22Rv1 (cell line): Measurements from ENCODE around the gene ZBTB25.

Experiments used
- H3K27ac ChIP-seq: fragments of 450-650 bp; 2 replicates; pipeline ENCODE4 v1.5.1; 2017
- ZFX ChIP-seq: fragments of 450-650 bp; IDR thresholded peaks from 2 replicates; pipeline ENCODE4 v1.6.1; 2017; ENCODE audit warnings: antibody characterized with exemption, borderline replicate concordance
- TF ChIP-seq, protein P1 (sequence below): fragments of 450-650 bp; IDR thresholded peaks from 2 replicates; pipeline ENCODE4 v1.5.1; 2017; ENCODE audit warnings: mild to moderate bottlenecking

The ZBTB25 gene

DNA sequence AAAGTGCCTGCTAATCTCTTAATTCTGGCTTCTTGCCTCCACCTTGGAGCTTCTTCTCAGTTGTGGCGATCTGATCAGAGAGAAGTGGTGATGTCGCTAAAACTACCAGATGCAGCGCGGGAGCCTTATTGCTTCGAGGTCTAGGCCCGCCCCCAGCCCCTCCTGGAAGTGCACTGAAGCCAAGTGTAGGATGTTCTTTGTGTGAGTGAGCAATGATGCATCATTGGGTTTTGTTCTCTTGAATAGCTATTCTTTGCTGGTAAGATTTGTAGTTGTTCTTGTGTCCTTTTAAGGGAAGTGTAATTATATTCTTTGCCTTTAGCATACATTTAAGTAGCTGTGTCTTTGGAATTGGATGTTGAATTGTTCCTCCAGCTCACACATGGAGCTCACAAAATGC lies 79.7 kb downstream of the ZBTB25 start:
- TF ChIP-seq, protein P1, sequence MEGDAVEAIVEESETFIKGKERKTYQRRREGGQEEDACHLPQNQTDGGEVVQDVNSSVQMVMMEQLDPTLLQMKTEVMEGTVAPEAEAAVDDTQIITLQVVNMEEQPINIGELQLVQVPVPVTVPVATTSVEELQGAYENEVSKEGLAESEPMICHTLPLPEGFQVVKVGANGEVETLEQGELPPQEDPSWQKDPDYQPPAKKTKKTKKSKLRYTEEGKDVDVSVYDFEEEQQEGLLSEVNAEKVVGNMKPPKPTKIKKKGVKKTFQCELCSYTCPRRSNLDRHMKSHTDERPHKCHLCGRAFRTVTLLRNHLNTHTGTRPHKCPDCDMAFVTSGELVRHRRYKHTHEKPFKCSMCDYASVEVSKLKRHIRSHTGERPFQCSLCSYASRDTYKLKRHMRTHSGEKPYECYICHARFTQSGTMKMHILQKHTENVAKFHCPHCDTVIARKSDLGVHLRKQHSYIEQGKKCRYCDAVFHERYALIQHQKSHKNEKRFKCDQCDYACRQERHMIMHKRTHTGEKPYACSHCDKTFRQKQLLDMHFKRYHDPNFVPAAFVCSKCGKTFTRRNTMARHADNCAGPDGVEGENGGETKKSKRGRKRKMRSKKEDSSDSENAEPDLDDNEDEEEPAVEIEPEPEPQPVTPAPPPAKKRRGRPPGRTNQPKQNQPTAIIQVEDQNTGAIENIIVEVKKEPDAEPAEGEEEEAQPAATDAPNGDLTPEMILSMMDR: no peak
- TF ChIP-seq ZFX: no peak
- H3K27ac ChIP-seq: no peak overlapping the region

DNA sequence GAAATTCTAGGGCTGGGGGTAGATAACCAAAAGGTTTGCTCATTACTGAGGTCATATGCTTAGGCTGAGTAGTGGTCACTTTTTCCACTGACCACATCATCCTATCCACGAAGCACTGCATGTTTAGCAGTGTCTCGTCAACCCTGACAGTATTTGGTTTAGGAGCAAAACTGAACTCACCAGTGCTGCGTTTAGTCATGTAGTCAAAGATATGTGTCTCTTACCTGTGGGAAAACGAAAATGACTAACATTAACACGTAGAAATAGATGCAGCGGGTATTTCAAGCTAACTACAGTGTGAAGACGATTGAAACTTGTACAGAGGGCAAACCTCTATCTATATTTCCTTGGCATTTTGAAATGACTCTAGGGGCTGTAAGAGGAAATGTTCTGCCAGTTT lies 80.9 kb downstream of the ZBTB25 start:
- H3K27ac ChIP-seq: no peak overlapping the region
- TF ChIP-seq ZFX: no peak
- TF ChIP-seq, protein P1: no peak

DNA sequence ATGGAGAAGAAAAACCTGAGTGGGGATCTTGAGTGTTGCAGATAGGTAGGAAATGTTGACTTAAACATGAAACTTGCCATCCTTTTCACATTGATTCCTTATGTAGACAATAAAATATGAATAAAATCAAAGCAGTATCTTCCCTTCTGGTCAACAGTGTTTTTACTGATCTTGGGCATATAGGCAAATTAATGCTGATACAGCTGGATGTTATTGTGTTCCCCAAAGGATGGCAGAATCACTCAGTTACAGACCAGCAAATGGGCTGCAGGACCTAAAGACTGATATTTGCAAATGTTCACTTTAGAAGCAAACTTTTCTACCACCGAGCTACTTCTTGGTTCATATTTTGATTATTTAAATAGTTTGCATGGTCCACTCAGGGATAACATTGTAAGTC lies 81.6 kb downstream of the ZBTB25 start:
- no peak overlapping the region for H3K27ac ChIP-seq
- TF ChIP-seq ZFX: no peak
- TF ChIP-seq, protein P1: no peak

DNA sequence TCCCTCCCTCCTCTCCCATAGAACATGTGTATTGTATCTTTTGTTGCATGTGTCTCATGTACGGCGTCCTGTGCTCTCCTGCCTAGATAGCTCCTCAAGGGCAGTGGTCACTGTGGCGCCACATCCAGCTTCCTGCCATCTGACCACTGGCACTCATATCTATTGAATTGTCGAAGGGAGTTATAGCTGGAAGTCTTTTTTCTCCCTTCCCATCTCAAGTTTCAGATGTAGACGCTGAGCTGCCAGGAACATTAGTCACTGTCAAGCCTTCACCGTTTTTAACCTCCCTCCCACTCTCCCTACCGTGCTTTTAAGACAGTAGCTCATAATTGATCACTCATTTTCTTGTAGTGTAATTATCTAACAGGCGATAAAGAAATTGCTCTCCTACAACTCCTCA lies 82.5 kb downstream of the ZBTB25 start:
- H3K27ac ChIP-seq: no peak overlapping the region
- TF ChIP-seq, protein P1: no peak
- no peak for TF ChIP-seq ZFX

DNA sequence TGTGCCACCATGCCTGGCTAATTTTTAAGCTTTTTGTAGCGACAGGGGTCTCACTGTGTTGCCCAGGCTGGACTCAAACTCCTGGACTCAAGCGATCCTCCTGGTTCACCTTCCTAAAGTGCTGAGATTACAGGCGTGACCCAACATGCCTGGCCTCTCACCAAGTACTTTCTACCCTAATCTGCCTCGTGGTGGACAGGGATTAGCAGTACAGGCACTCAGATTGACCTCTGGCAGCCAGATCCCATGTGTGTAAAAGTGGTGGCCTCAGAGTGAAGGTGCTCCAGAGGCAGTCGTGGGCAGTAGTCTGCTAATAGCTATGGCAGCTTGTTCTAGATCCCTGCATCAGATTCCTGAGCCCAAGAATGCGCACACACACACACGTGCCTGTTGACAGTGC lies 84.6 kb downstream of the ZBTB25 start:
- TF ChIP-seq, protein P1: no peak
- no peak for TF ChIP-seq ZFX
- H3K27ac ChIP-seq: no peak overlapping the region

DNA sequence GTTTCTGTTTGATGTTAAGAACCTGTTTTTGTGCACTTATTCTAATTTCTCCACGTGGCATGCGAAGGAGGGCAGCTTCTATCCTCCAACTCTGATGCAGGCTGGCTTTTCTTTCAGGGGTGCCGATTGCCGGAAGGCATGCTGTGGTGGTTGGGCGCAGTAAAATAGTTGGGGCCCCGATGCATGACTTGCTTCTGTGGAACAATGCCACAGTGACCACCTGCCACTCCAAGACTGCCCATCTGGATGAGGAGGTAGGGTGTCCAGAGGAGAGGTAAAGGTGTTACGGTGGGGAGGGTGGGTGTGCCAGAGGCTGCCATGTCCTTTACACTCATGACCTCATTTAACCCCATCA lies 85.9 kb downstream of the ZBTB25 start:
- TF ChIP-seq ZFX: no peak
- no peak overlapping the region for H3K27ac ChIP-seq

DNA sequence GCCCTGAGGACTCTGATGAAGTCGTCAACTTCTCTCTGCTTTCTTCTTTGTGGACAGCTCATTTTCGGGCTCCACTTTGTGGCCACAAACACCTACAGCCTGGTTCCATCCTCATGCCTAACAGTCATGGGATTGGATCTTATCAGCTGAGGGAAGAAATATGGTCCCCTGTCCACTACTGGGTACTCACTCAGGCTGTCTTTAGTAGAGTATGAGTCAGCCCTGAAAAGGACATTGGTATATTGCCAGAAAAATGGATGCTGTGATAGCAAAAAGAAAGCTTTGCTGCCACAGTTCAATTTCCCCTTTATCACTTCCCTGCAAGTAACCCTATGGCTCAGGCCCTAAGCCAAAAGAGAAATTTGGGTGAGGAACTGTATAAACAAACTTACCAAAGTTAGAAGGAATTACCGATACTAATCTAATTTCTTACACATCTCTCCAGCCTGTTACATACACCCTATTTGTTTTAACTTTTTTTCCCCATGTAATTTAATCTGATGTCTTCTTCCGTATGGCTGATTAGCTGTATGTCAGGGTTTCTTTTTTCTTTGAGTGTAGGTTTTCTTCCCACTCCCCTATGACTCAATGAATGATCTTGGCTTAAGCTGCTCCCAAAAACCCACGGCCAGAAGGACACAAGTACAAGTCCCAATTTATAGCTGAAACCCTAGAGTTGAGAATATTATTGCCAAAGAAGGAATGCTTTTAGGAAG lies 86.4 kb downstream of the ZBTB25 start:
- no peak overlapping the region for H3K27ac ChIP-seq
- no peak for TF ChIP-seq ZFX
- TF ChIP-seq, protein P1: no peak
